ENCODE data around the gene PRKG1.

DNA sequence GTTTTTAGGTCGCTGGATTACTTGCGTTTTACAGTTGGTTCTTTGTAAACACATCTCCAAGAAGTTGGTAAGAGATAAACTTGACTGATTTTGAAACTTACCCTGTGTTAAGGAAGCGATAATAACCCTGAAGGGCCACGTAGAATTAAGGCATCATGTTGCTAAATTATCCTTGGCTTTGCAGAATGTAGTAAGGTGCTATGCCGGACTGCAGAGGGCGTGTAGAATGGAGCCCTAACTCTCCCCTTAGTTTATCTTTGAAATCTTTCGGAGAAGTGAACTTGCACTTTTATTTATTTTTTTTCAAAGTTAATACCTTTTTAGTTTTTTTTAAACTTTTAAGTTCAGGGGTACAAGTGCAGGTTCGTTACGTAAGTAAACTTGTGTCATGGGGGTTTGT, 1031.0 kb downstream of the PRKG1 start:
- TF ChIP-seq SIN3A (IDR thresholded peaks at IDR 0.05; ENCODE audit: borderline replicate concordance, insufficient read depth, low read length) (no peak), TAF1 (IDR thresholded peaks at IDR 0.05; ENCODE audit: borderline replicate concordance, insufficient read depth, low read length) (no peak), POLR2AphosphoS5 (IDR thresholded peaks at IDR 0.05; ENCODE audit: low read depth, low read length) (no peak), FOXP2 (optimal IDR thresholded peaks at IDR 0.05; ENCODE audit: borderline replicate concordance, extremely low read depth, extremely low read length, insufficient read depth) (no peak)
- TF ChIP-seq, protein P1, sequence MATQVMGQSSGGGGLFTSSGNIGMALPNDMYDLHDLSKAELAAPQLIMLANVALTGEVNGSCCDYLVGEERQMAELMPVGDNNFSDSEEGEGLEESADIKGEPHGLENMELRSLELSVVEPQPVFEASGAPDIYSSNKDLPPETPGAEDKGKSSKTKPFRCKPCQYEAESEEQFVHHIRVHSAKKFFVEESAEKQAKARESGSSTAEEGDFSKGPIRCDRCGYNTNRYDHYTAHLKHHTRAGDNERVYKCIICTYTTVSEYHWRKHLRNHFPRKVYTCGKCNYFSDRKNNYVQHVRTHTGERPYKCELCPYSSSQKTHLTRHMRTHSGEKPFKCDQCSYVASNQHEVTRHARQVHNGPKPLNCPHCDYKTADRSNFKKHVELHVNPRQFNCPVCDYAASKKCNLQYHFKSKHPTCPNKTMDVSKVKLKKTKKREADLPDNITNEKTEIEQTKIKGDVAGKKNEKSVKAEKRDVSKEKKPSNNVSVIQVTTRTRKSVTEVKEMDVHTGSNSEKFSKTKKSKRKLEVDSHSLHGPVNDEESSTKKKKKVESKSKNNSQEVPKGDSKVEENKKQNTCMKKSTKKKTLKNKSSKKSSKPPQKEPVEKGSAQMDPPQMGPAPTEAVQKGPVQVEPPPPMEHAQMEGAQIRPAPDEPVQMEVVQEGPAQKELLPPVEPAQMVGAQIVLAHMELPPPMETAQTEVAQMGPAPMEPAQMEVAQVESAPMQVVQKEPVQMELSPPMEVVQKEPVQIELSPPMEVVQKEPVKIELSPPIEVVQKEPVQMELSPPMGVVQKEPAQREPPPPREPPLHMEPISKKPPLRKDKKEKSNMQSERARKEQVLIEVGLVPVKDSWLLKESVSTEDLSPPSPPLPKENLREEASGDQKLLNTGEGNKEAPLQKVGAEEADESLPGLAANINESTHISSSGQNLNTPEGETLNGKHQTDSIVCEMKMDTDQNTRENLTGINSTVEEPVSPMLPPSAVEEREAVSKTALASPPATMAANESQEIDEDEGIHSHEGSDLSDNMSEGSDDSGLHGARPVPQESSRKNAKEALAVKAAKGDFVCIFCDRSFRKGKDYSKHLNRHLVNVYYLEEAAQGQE (IDR thresholded peaks at IDR 0.05; ENCODE audit: insufficient read depth in 1 of 2, low read depth in 2 of 2, low read length in 2 of 2), result no peak
